Thyroid gland (tissue), 4 donors: ENCODE data around the gene ANKLE2. TPM values are rescaled to one million over a fixed set of nuclear protein-coding genes. Genes with fewer than 3 reads are reported as not detected.
A peak's percentile ranks its signal among the peaks of the same experiment; 100 is the strongest.

Experiments
- DNase-seq, 2 donors: peaks; one replicate each; pipeline ENCODE4 v3.0.0-alpha.2; 2019
- H3K27ac ChIP-seq, 3 donors: fragments of 200-600 bp; sonication (generic); 1 replicate in 2 of 3; 2 replicates in 1 of 3; pipeline ENCODE4 v1.5.1; 2016 to 2019; ENCODE audit warnings: mild to moderate bottlenecking in 1 of 3, moderate library complexity in 1 of 3
- H3K27me3 ChIP-seq: fragments of 200-600 bp; sonication (generic); one replicate; pipeline ENCODE4 v1.5.1; 2019
- H3K36me3 ChIP-seq, 2 donors: fragments of 200-600 bp; sonication (generic); one replicate each; pipeline ENCODE4 v1.5.1; 2016 to 2019
- H3K4me1 ChIP-seq, 2 donors: fragments of 200-600 bp; sonication (generic); one replicate each; pipeline ENCODE4 v1.5.1; 2017 to 2019
- H3K4me3 ChIP-seq, 3 donors: fragments of 200-600 bp; sonication (generic); replicated peaks in 1 of 3; 1 replicate in 2 of 3; 2 replicates in 1 of 3; pipeline ENCODE4 v1.5.1; 2016; ENCODE audit warnings: mild to moderate bottlenecking in 1 of 3
- H3K9me3 ChIP-seq: fragments of 200-600 bp; sonication (generic); one replicate; pipeline ENCODE4 v1.5.1; 2017
- POLR2A ChIP-seq, 2 donors: fragments of 450-650 bp; IDR thresholded peaks; one replicate each; pipeline ENCODE4 v1.6.1; 2017; ENCODE audit warnings: antibody characterized with exemption in 2 of 2, mild to moderate bottlenecking in 2 of 2, moderate library complexity in 1 of 2
- WGBS, 2 donors: methylation state at CpG; one replicate each; pipeline ENCODE4 v1.1.5; 2017; 5-methylcytosine and 5-hydroxymethylcytosine counted together
- intact Hi-C: fragments of 100-400 bp; cut with DNase I; formaldehyde crosslinking; loops from one replicate; pipeline ENCODE4 v1.15.1; 2023
- total RNA-seq, 4 donors: library from RNA; depleted of rRNA; stranded (reverse); fragments of >200 nt; gene quantifications; one replicate each; pipeline ENCODE4 v1.2.3, GENCODE V29; 2016
- TF ChIP-seq, protein P1 (sequence below), 6 experiments: fragments of 200-600 bp in 3 of 6; fragments of 450-650 bp in 3 of 6; sonication (generic) in 3 of 6; IDR thresholded peaks; one replicate each; pipeline ENCODE4 v1.5.1; 2016 to 2019; ENCODE audit warnings: antibody characterized with exemption in 6 of 6, mild to moderate bottlenecking in 2 of 6, inconsistent platforms in 1 of 6, moderate library complexity in 1 of 6

Gene ANKLE2
- total RNA-seq, 4 donors from 2014 or later: 50.7 to 70.7 (median 55.3) TPM

DNA sequence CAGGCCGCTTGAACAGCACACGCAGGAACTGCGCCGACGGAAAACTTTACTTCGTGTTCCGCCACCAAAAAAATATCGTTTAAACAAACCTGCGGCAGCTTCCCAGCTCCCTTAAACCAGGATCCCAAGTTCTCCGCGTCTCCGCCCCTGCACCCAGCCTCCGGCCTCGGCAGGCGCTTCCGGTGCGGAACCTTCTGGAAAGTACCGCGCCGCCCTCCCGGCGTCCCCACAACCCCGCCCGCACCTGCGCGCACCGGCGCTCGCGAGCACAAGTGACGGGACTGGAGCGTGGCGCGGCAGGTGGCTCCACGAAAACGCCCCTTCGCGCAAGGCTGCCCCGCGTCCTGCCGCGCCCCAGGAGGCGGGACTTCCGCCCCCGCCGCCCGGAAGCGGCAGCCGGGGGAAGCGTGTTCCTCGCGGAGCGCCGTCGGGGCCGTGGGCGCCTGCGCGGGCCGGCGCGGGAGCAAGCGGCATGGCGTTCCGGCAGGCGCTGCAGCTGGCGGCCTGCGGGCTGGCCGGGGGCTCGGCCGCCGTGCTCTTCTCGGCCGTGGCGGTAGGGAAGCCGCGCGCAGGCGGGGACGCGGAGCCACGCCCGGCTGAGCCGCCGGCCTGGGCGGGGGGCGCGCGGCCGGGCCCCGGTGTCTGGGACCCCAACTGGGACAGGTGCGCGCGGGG lies 51.1 kb downstream of the ANKLE2 start, which contains the start of gene PGAM5:
TSS of gene PGAM5 (plus strand) at position 438 of the 675 bp plus-strand sequence. CDS start at position 473, 35 bp downstream.
- Histone ChIP-seq H3K27ac (peak within 1 kb of the TSS; percentile 6 to 85 (median 78)), H3K36me3 (no peaks in the 10 kb centered on the region), H3K9me3 (no peaks in the 10 kb centered on the region), H3K4me3 (peak within 1 kb of the TSS; percentile 67 to 98 (median 69)), H3K4me1 (peaks cover 7 to 11% of the 10 kb centered on the region in 2 donors), H3K27me3 (no peaks in the 10 kb centered on the region)
- TF ChIP-seq POLR2A (IDR thresholded peaks at IDR 0.05): peak in 1 of 2 donors; percentile 71
- TF ChIP-seq, protein P1, sequence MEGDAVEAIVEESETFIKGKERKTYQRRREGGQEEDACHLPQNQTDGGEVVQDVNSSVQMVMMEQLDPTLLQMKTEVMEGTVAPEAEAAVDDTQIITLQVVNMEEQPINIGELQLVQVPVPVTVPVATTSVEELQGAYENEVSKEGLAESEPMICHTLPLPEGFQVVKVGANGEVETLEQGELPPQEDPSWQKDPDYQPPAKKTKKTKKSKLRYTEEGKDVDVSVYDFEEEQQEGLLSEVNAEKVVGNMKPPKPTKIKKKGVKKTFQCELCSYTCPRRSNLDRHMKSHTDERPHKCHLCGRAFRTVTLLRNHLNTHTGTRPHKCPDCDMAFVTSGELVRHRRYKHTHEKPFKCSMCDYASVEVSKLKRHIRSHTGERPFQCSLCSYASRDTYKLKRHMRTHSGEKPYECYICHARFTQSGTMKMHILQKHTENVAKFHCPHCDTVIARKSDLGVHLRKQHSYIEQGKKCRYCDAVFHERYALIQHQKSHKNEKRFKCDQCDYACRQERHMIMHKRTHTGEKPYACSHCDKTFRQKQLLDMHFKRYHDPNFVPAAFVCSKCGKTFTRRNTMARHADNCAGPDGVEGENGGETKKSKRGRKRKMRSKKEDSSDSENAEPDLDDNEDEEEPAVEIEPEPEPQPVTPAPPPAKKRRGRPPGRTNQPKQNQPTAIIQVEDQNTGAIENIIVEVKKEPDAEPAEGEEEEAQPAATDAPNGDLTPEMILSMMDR (IDR thresholded peaks at IDR 0.05): no peak
- DNase-seq: peak; percentile 93
- intact Hi-C loops: no loop called here
- 0% methylated on average over 11 to 19 of the region's 94 CpGs for WGBS, 2 donors

DNA sequence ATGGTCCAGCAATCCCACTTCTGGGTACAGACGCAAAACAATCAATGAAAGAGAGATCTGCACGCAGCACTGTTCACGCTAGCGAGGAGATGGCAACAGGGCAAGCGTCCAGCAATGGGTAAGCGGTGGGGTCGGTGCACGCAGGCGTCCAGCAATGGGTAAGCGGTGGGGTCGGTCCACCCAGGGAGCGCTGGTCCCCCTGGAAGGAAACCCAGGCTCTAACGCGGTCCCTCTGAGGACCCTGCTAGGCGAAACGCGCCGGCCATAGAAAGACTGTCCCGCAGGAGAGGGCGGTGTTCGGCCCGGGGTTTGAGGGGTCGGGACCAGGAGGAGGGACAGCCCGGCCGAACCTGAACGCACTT lies 51.6 kb downstream of the ANKLE2 start:
- Histone ChIP-seq H3K27ac (peak overlapping the region; percentile 6 to 85 (median 78)), H3K4me3 (peak overlapping the region; percentile 42 to 98 (median 67)), H3K4me1 (peaks cover 7 to 11% of the 10 kb centered on the region in 2 donors), H3K27me3 (no peaks in the 10 kb centered on the region), H3K36me3 (no peaks in the 10 kb centered on the region), H3K9me3 (no peaks in the 10 kb centered on the region)
- DNase-seq: peak in 1 of 2 donors; percentile 7
- intact Hi-C loops: no loop called here
- TF ChIP-seq, protein P1 (IDR thresholded peaks at IDR 0.05): no peak
- TF ChIP-seq POLR2A (IDR thresholded peaks at IDR 0.05): no peak
- WGBS, 2 donors: 2% methylated on average over 8 to 26 of the region's 26 CpGs

DNA sequence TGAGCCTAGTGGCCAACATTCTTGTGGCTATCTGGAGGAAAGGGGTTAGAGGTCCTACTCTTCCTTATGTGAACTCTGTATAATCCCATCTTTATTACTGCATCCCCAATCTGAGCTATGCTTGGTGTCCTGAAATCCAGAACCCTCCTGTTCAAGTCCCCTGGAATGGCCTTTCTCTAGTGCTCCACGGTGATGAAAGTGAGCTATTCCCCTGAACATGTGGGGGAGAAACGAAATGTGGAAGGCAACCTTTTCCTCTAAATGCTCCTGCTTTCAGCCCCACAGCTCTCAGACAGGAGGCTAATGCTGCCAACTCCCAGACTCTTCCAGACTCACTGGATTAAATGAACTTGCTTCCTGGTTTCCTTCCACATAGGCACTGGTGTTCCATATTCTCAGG lies 53.5 kb downstream of the ANKLE2 start:
- Histone ChIP-seq H3K9me3 (no peaks in the 10 kb centered on the region), H3K27me3 (no peaks in the 10 kb centered on the region), H3K4me3 (no peak overlapping the region), H3K36me3 (no peaks in the 10 kb centered on the region), H3K27ac (no peak overlapping the region), H3K4me1 (peaks cover 7 to 11% of the 10 kb centered on the region in 2 donors)
- DNase-seq: no peak
- TF ChIP-seq, protein P1 (IDR thresholded peaks at IDR 0.05): no peak
- TF ChIP-seq POLR2A (IDR thresholded peaks at IDR 0.05): no peak
- intact Hi-C loops: no loop called here
- 88 to 93% methylated on average over 2 of the region's 2 CpGs for WGBS, 2 donors

DNA sequence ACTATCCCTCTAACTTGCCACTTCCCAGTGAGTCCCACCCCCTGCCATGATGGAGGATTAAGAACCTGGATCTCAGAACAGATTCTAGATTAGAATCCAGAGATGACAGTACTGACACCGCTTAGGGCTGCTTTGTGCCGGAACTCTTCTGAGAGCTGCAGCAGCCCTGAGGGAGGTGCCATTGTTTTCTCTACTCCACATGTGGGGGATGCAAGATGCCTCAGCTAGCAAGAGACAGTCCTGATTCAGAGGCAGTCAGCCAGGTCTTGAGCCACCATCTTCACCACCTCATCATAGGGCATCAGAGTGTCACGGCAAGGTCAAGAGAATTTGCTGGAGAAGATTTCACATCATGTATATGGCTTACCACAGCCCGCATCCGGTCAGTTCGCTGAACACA lies 54.4 kb downstream of the ANKLE2 start:
- Histone ChIP-seq H3K9me3 (no peaks in the 10 kb centered on the region), H3K27me3 (no peaks in the 10 kb centered on the region), H3K36me3 (no peaks in the 10 kb centered on the region), H3K4me3 (no peak overlapping the region), H3K4me1 (peaks cover 7 to 11% of the 10 kb centered on the region in 2 donors), H3K27ac (no peak overlapping the region)
- intact Hi-C loops: no loop called here
- DNase-seq: no peak
- no peak for TF ChIP-seq POLR2A (IDR thresholded peaks at IDR 0.05)
- TF ChIP-seq, protein P1 (IDR thresholded peaks at IDR 0.05): no peak
- WGBS, 2 donors: 93 to 97% methylated on average over 6 of the region's 6 CpGs

DNA sequence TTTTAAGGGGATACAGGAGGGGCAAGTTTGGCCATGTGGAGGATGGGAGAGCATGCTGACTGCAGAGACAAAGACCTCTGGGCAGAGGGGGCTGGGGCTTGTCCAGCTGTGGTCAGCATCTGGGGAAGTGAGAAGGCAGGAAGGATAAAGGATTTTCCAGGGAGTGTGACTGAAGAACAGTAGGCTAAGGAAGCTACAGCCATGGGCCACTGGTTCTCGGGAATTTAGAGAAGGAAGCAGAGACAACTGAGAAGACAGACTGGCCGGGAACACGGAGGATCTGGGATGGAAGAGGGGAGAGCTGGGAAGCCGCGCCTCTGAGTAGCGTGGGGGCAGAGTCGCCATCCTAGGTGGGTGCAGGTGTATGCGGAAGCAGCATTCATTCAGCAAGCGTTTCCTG lies 58.0 kb downstream of the ANKLE2 start:
- H3K27ac ChIP-seq: no peak overlapping the region
- intact Hi-C loops: no loop called here
- H3K4me1 ChIP-seq: no peaks in the 10 kb centered on the region
- no peaks in the 10 kb centered on the region for H3K9me3 ChIP-seq
- 74 to 81% methylated on average over 9 of the region's 9 CpGs for WGBS, 2 donors
- no peak for DNase-seq
- TF ChIP-seq, protein P1 (IDR thresholded peaks at IDR 0.05): no peak
- TF ChIP-seq POLR2A (IDR thresholded peaks at IDR 0.05): no peak
- H3K4me3 ChIP-seq: no peak overlapping the region
- H3K36me3 ChIP-seq: no peaks in the 10 kb centered on the region
- no peaks in the 10 kb centered on the region for H3K27me3 ChIP-seq
